ENCODE measurements around the gene MAP1B.

- TF ChIP-seq CTCF (optimal IDR thresholded peaks at IDR 0.05 in 1 of 3, IDR thresholded peaks at IDR 0.05 in 1 of 3, conservative IDR thresholded peaks at IDR 0.05 in 1 of 3; ENCODE audit: extremely low read depth in 1 of 3, insufficient read depth in 2 of 3, low read length in 3 of 3) (no peak), EZH2 (IDR thresholded peaks at IDR 0.05; ENCODE audit: low read length) (no peak)
Measured at GRCh38 chr5:72206994-72207393, 99.7 kb downstream of the MAP1B start.
